IMR-90 (cell line): Measurements from ENCODE around the gene TUB. TPM values are rescaled to one million over a fixed set of nuclear protein-coding genes. Genes with fewer than 3 reads are reported as not detected.
A peak's percentile ranks its signal among the peaks of the same experiment; 100 is the strongest.

ENCODE experiments used
- ATAC-seq: fragments of 200-7000 bp; cut with Tn5 transposase; 2 replicates; pipeline ENCODE4 v1.9.1; 2020; ENCODE audit warnings: low read depth, mild to moderate bottlenecking, moderate library complexity
- BruUV-seq: library from RNA; stranded (reverse); fragments of 400-500 nt; replicated peaks from 2 replicates; lab custom pipeline; 2021; lab: Mats Ljungman, UMichigan
- CTCF ChIA-PET: fragments of 300-600 bp; formaldehyde crosslinking; extraction: SDS; loops from one replicate; lab custom pipeline; 2021; ENCODE audit warnings: antibody characterized with exemption; lab: Yijun Ruan, JAX
- POLR2A ChIA-PET: fragments of 300-600 bp; sonication (Branson Sonifier 250); formaldehyde crosslinking; loops from one replicate; lab custom pipeline; 2022; ENCODE audit warnings: antibody characterized with exemption; ENCODE audit not compliant: unreplicated experiment; lab: Charles Lee
- DNase-seq: peaks from one replicate; pipeline ENCODE4 v3.0.0; 2013
- H2AFZ ChIP-seq: replicated peaks from 2 replicates; pipeline ENCODE3; 2013; ENCODE audit warnings: low read length, mild to moderate bottlenecking; ENCODE audit not compliant: poor library complexity
- H2AK5ac ChIP-seq: 2 replicates; pipeline ENCODE4 v1.6.1; 2013; ENCODE audit warnings: low read depth, low read length, inconsistent platforms
- H2AK9ac ChIP-seq: replicated peaks from 2 replicates; pipeline ENCODE3; 2013; ENCODE audit warnings: mild to moderate bottlenecking, low read depth, low read length, moderate library complexity; ENCODE audit not compliant: poor library complexity
- H2BK120ac ChIP-seq: 2 replicates; pipeline ENCODE4 v1.6.1; 2013; ENCODE audit warnings: low read depth, low read length, inconsistent platforms
- H2BK15ac ChIP-seq: 3 replicates; pipeline ENCODE4 v1.6.1; 2013; ENCODE audit warnings: low read depth, low read length, inconsistent platforms
- H2BK20ac ChIP-seq: 2 replicates; pipeline ENCODE4 v1.6.1; 2013; ENCODE audit warnings: low read depth, mild to moderate bottlenecking, inconsistent platforms, low read length, moderate library complexity
- H2BK5ac ChIP-seq: 2 replicates; pipeline ENCODE4 v1.6.1; 2013; ENCODE audit warnings: mild to moderate bottlenecking, low read depth, low read length, inconsistent platforms; ENCODE audit not compliant: poor library complexity, severe bottlenecking
- H3K14ac ChIP-seq: replicated peaks from 2 replicates; pipeline ENCODE4 v1.6.1; 2013; ENCODE audit warnings: low read depth, low read length, inconsistent platforms
- H3K18ac ChIP-seq: 2 replicates; pipeline ENCODE4 v1.6.1; 2013; ENCODE audit warnings: low read depth, low read length, control low read depth
- H3K23ac ChIP-seq: 2 replicates; pipeline ENCODE4 v1.6.1; 2013; ENCODE audit warnings: low read depth, low read length, inconsistent platforms
- H3K27ac ChIP-seq: 2 replicates; pipeline ENCODE4 v1.5.1; 2013; ENCODE audit warnings: mild to moderate bottlenecking, control low read depth, low read length; ENCODE audit not compliant: insufficient read depth
- H3K27me3 ChIP-seq: 2 replicates; pipeline ENCODE4 v1.6.1; 2013; ENCODE audit warnings: low read length; ENCODE audit not compliant: control insufficient read depth, insufficient read depth
- H3K36me3 ChIP-seq: 2 replicates; pipeline ENCODE4 v1.6.1; 2013; ENCODE audit warnings: low read length, mixed read lengths; ENCODE audit not compliant: control insufficient read depth, insufficient read depth
- H3K4ac ChIP-seq: 2 replicates; pipeline ENCODE4 v1.6.1; 2013; ENCODE audit warnings: low read depth, low read length, inconsistent platforms
- H3K4me1 ChIP-seq: 2 replicates; pipeline ENCODE4 v1.6.1; 2013; ENCODE audit warnings: low read length, mixed read lengths; ENCODE audit not compliant: control insufficient read depth, insufficient read depth
- H3K4me2 ChIP-seq: 2 replicates; pipeline ENCODE4 v1.6.1; 2013; ENCODE audit warnings: low read depth, mild to moderate bottlenecking, control low read depth, low read length, moderate library complexity
- H3K4me3 ChIP-seq: 2 replicates; pipeline ENCODE4 v1.5.1; 2013; ENCODE audit warnings: low read depth, mild to moderate bottlenecking, control low read depth, low read length, moderate library complexity; ENCODE audit not compliant: insufficient read depth
- H3K56ac ChIP-seq: 2 replicates; pipeline ENCODE4 v1.6.1; 2013; ENCODE audit warnings: low read length, inconsistent platforms; ENCODE audit not compliant: insufficient read depth; ENCODE audit errors: extremely low read depth
- H3K79me1 ChIP-seq, 2 experiments: 2 replicates each; pipeline ENCODE4 v1.6.1; 2013; ENCODE audit warnings: low read length in 2 of 2, inconsistent platforms in 1 of 2, low read depth in 1 of 2
- H3K9ac ChIP-seq: 2 replicates; pipeline ENCODE4 v1.6.1; 2013; ENCODE audit warnings: low read depth, low read length, control low read depth
- H3K9me1 ChIP-seq: 2 replicates; pipeline ENCODE4 v1.6.1; 2013; ENCODE audit warnings: low read length, inconsistent platforms; ENCODE audit not compliant: insufficient read depth
- H3K9me3 ChIP-seq: 2 replicates; pipeline ENCODE4 v1.6.1; 2013; ENCODE audit warnings: low read length; ENCODE audit not compliant: control insufficient read depth, insufficient read depth
- H4K20me1 ChIP-seq: 2 replicates; pipeline ENCODE4 v1.6.1; 2013; ENCODE audit warnings: low read length, inconsistent platforms; ENCODE audit not compliant: insufficient read depth
- H4K5ac ChIP-seq: 2 replicates; pipeline ENCODE4 v1.6.1; 2013; ENCODE audit warnings: mild to moderate bottlenecking, low read depth, low read length, control low read depth
- H4K8ac ChIP-seq, 2 experiments: 2 replicates each; pipeline ENCODE4 v1.6.1; 2013; ENCODE audit warnings: low read depth in 2 of 2, low read length in 2 of 2, control low read depth in 1 of 2, inconsistent platforms in 1 of 2
- H4K91ac ChIP-seq: 2 replicates; pipeline ENCODE4 v1.6.1; 2013; ENCODE audit warnings: low read depth, low read length, inconsistent platforms; ENCODE audit not compliant: insufficient read depth
- CTCF ChIP-seq: conservative IDR thresholded peaks from 2 replicates; pipeline ENCODE4 v1.5.1; 2012; ENCODE audit warnings: mild to moderate bottlenecking, low read depth, low read length, improper control_type of control experiment
- SMC3 ChIP-seq: fragments of 150-350 bp; IDR thresholded peaks from 2 replicates; pipeline ENCODE4 v1.6.1; 2016; ENCODE audit warnings: low read depth, mild to moderate bottlenecking, antibody characterized with exemption, low read length, moderate library complexity
- WGBS, 2 experiments: methylation state at CpG; one replicate each; pipeline versions ENCODE4 v1.1.5 to v1.1.7; 2013; ENCODE audit warnings: missing lambda C conversion rate in 2 of 2; ENCODE audit not compliant: insufficient read length in 1 of 2; ENCODE audit errors: extremely low coverage in 2 of 2; 5-methylcytosine and 5-hydroxymethylcytosine counted together
- dilution Hi-C: fragments of 300-500 bp; cut with HindIII; formaldehyde crosslinking; loops from one replicate; pipeline ENCODE4 v1.14.3; 2018; ENCODE audit warnings: low sequenced_read_pairs; ENCODE audit not compliant: unreplicated experiment
- in situ Hi-C: fragments of 300-500 bp; cut with MboI; formaldehyde crosslinking; loops from 3 replicates; pipeline ENCODE4 v1.14.3; 2019; ENCODE audit warnings: low sequenced_read_pairs, inconsistent platforms, mixed read lengths
- intact Hi-C: fragments of 100-400 bp; cut with micrococcal nuclease; formaldehyde crosslinking; loops from 2 replicates; pipeline ENCODE4 v1.10.0; 2022
- polyA plus RNA-seq, 3 experiments: library from polyadenylated mRNA; depleted of rRNA; stranded (reverse); fragments of >200 nt; gene quantifications; 2 replicates each; pipeline ENCODE4 v1.2.3, GENCODE V29; 2012; ENCODE audit warnings: low replicate concordance in 1 of 3
- total RNA-seq: library from RNA; depleted of rRNA; stranded (reverse); fragments of >200 nt; gene quantifications from 2 replicates; pipeline ENCODE4 v1.2.3, GENCODE V29; 2012

TUB gene
- total and polyA plus RNA-seq, 2 of the 4 experiments (the other 2 are of a cell fraction): 11.8 to 12.9 TPM

GRCh38 chr11:8080069-8080670 is 841 bp upstream of the TUB start:
- intact Hi-C loops (no loop called here), in situ Hi-C loops (loop anchor here (25.0 kb wide), 1 partner anchor 393 kb away; no protein-coding TSS in a partner anchor), dilution Hi-C loops (no loop called here)
- Histone ChIP-seq H3K56ac (no peak overlapping the region), H3K27me3 (peaks cover 3% of the 10 kb centered on the region; the same call in 1 of the 2 replicates), H2BK120ac (no peak overlapping the region), H2AK9ac (no peak overlapping the region), H3K4ac (no peak overlapping the region), H3K23ac (no peak overlapping the region), H4K5ac (no peak overlapping the region), H3K18ac (no peak overlapping the region), H3K4me3 (peak overlapping the region; percentile 60), H3K14ac (no peak overlapping the region), H2BK15ac (no peak overlapping the region), H4K91ac (no peak overlapping the region), H3K9ac (no peak overlapping the region), H2AFZ (peak overlapping the region; percentile 92), H3K9me3 (no peaks in the 10 kb centered on the region), H4K20me1 (0 out of 2 replicates have a peak, but pooled peaks cover 16% of the 10 kb centered on the region), H3K9me1 (peaks cover 5% of the 10 kb centered on the region; the same call in 1 of the 2 replicates), H4K8ac (peak overlapping the region in 1 of 2 experiments; percentile 66; a peak in 1 of 4 replicates), H3K27ac (no peak overlapping the region), H2AK5ac (no peak overlapping the region), H3K4me1 (peaks cover 6% of the 10 kb centered on the region), H3K36me3 (no peaks in the 10 kb centered on the region), H2BK20ac (no peak overlapping the region), H2BK5ac (no peak overlapping the region), H3K79me1 (peaks cover 0 to 27% of the 10 kb centered on the region in 2 experiments; a peak in 2 of 4 replicates), H3K4me2 (peak overlapping the region; percentile 90)
- DNase-seq (no peak), ATAC-seq (no peak)
- BruUV-seq: no TSS peak
- 88% methylated on average over 17 of the region's 24 CpGs; no CpG with 5 or more reads in 1 of the 2 experiments for WGBS, 2 experiments
- POLR2A ChIA-PET: no interaction called here
- TF ChIP-seq CTCF: no peak
- no peak for TF ChIP-seq SMC3
- CTCF ChIA-PET: no interaction called here
